Stimulated activated CD4-positive, alpha-beta T cell treated with anti-CD3 and anti-CD28 coated beads, TNF-alpha, amount 100 ng/mL, for 24 hours (primary cell): ENCODE results near the gene CPNE1.
A peak's percentile ranks its signal among the peaks of the same experiment; 100 is the strongest.

Experiments
- DNase-seq, 3 experiments: peaks; one replicate each; pipeline ENCODE4 v3.0.0-alpha.2; 2020; ENCODE audit warnings: low read depth in 3 of 3

CPNE1 gene

GRCh38 chr20:35620818-35621559, 43.7 kb downstream of the CPNE1 start:
- DNase-seq = no peak

- DNase-seq = peak; percentile 57 to 77 (median 59)
These were observed 45.3 kb downstream of the CPNE1 start for GRCh38 chr20:35619196-35620095.

GRCh38 chr20:35618263-35619131, 46.2 kb downstream of the CPNE1 start:
- DNase-seq = no peak

- peak in 1 of 3 experiments; percentile 48 for DNase-seq
These were observed 47.1 kb downstream of the CPNE1 start for GRCh38 chr20:35617397-35618262.

GRCh38 chr20:35616465-35617396, 48.0 kb downstream of the CPNE1 start:
- DNase-seq = peak in 2 of 3 experiments; percentile 31 to 66

- DNase-seq = peak; percentile 100
These were observed 48.8 kb downstream of the CPNE1 start, which contains the start of gene SPAG4 for GRCh38 chr20:35615667-35616464. Gene SPAG4, plus strand, starts transcription at chr20:35615829. Its CDS starts 175 bp downstream, at chr20:35616004.

GRCh38 chr20:35611482-35611881, 53.2 kb downstream of the CPNE1 start:
- DNase-seq = no peak

GRCh38 chr20:35610833-35611427, 53.8 kb downstream of the CPNE1 start:
- DNase-seq = no peak

GRCh38 chr20:35607003-35607735, 57.5 kb downstream of the CPNE1 start:
- DNase-seq = no peak

- no peak for DNase-seq
These were observed 58.6 kb downstream of the CPNE1 start for GRCh38 chr20:35606127-35606526.

- DNase-seq = no peak
These were observed 60.3 kb downstream of the CPNE1 start for GRCh38 chr20:35604449-35604747.

- no peak for DNase-seq
These were observed 60.8 kb downstream of the CPNE1 start for GRCh38 chr20:35603695-35604448.

- DNase-seq = no peak
These were observed 61.7 kb downstream of the CPNE1 start for GRCh38 chr20:35602851-35603495.

GRCh38 chr20:35601990-35602389, 62.7 kb downstream of the CPNE1 start:
- no peak for DNase-seq

- peak; percentile 52 to 77 (median 59) for DNase-seq
These were observed 63.4 kb downstream of the CPNE1 start for GRCh38 chr20:35600993-35601973.
